IMR-90 (cell line): Measurements from ENCODE around the gene ADCK2. TPM values are rescaled to one million over a fixed set of nuclear protein-coding genes. Genes with fewer than 3 reads are reported as not detected.

Experiments used
- ATAC-seq: fragments of 200-7000 bp; cut with Tn5 transposase; 2 replicates; pipeline ENCODE4 v1.9.1; 2020; ENCODE audit warnings: low read depth, mild to moderate bottlenecking, moderate library complexity
- BruUV-seq: library from RNA; stranded (reverse); fragments of 400-500 nt; replicated peaks from 2 replicates; lab custom pipeline; 2021; lab: Mats Ljungman, UMichigan
- CTCF ChIA-PET: fragments of 300-600 bp; formaldehyde crosslinking; extraction: SDS; loops from one replicate; lab custom pipeline; 2021; ENCODE audit warnings: antibody characterized with exemption; lab: Yijun Ruan, JAX
- POLR2A ChIA-PET: fragments of 300-600 bp; sonication (Branson Sonifier 250); formaldehyde crosslinking; loops from one replicate; lab custom pipeline; 2022; ENCODE audit warnings: antibody characterized with exemption; ENCODE audit not compliant: unreplicated experiment; lab: Charles Lee
- DNase-seq: peaks from one replicate; pipeline ENCODE4 v3.0.0; 2013
- H2AFZ ChIP-seq: replicated peaks from 2 replicates; pipeline ENCODE3; 2013; ENCODE audit warnings: low read length, mild to moderate bottlenecking; ENCODE audit not compliant: poor library complexity
- H2AK5ac ChIP-seq: 2 replicates; pipeline ENCODE4 v1.6.1; 2013; ENCODE audit warnings: low read depth, low read length, inconsistent platforms
- H2AK9ac ChIP-seq: replicated peaks from 2 replicates; pipeline ENCODE3; 2013; ENCODE audit warnings: mild to moderate bottlenecking, low read depth, low read length, moderate library complexity; ENCODE audit not compliant: poor library complexity
- H2BK120ac ChIP-seq: 2 replicates; pipeline ENCODE4 v1.6.1; 2013; ENCODE audit warnings: low read depth, low read length, inconsistent platforms
- H2BK15ac ChIP-seq: 3 replicates; pipeline ENCODE4 v1.6.1; 2013; ENCODE audit warnings: low read depth, low read length, inconsistent platforms
- H2BK20ac ChIP-seq: 2 replicates; pipeline ENCODE4 v1.6.1; 2013; ENCODE audit warnings: low read depth, mild to moderate bottlenecking, inconsistent platforms, low read length, moderate library complexity
- H2BK5ac ChIP-seq: 2 replicates; pipeline ENCODE4 v1.6.1; 2013; ENCODE audit warnings: mild to moderate bottlenecking, low read depth, low read length, inconsistent platforms; ENCODE audit not compliant: poor library complexity, severe bottlenecking
- H3K14ac ChIP-seq: replicated peaks from 2 replicates; pipeline ENCODE4 v1.6.1; 2013; ENCODE audit warnings: low read depth, low read length, inconsistent platforms
- H3K18ac ChIP-seq: 2 replicates; pipeline ENCODE4 v1.6.1; 2013; ENCODE audit warnings: low read depth, low read length, control low read depth
- H3K23ac ChIP-seq: 2 replicates; pipeline ENCODE4 v1.6.1; 2013; ENCODE audit warnings: low read depth, low read length, inconsistent platforms
- H3K27ac ChIP-seq: 2 replicates; pipeline ENCODE4 v1.5.1; 2013; ENCODE audit warnings: mild to moderate bottlenecking, control low read depth, low read length; ENCODE audit not compliant: insufficient read depth
- H3K27me3 ChIP-seq: 2 replicates; pipeline ENCODE4 v1.6.1; 2013; ENCODE audit warnings: low read length; ENCODE audit not compliant: control insufficient read depth, insufficient read depth
- H3K36me3 ChIP-seq: 2 replicates; pipeline ENCODE4 v1.6.1; 2013; ENCODE audit warnings: low read length, mixed read lengths; ENCODE audit not compliant: control insufficient read depth, insufficient read depth
- H3K4ac ChIP-seq: 2 replicates; pipeline ENCODE4 v1.6.1; 2013; ENCODE audit warnings: low read depth, low read length, inconsistent platforms
- H3K4me1 ChIP-seq: 2 replicates; pipeline ENCODE4 v1.6.1; 2013; ENCODE audit warnings: low read length, mixed read lengths; ENCODE audit not compliant: control insufficient read depth, insufficient read depth
- H3K4me2 ChIP-seq: 2 replicates; pipeline ENCODE4 v1.6.1; 2013; ENCODE audit warnings: low read depth, mild to moderate bottlenecking, control low read depth, low read length, moderate library complexity
- H3K4me3 ChIP-seq: 2 replicates; pipeline ENCODE4 v1.5.1; 2013; ENCODE audit warnings: low read depth, mild to moderate bottlenecking, control low read depth, low read length, moderate library complexity; ENCODE audit not compliant: insufficient read depth
- H3K56ac ChIP-seq: 2 replicates; pipeline ENCODE4 v1.6.1; 2013; ENCODE audit warnings: low read length, inconsistent platforms; ENCODE audit not compliant: insufficient read depth; ENCODE audit errors: extremely low read depth
- H3K79me1 ChIP-seq, 2 experiments: 2 replicates each; pipeline ENCODE4 v1.6.1; 2013; ENCODE audit warnings: low read length in 2 of 2, inconsistent platforms in 1 of 2, low read depth in 1 of 2
- H3K9ac ChIP-seq: 2 replicates; pipeline ENCODE4 v1.6.1; 2013; ENCODE audit warnings: low read depth, low read length, control low read depth
- H3K9me1 ChIP-seq: 2 replicates; pipeline ENCODE4 v1.6.1; 2013; ENCODE audit warnings: low read length, inconsistent platforms; ENCODE audit not compliant: insufficient read depth
- H3K9me3 ChIP-seq: 2 replicates; pipeline ENCODE4 v1.6.1; 2013; ENCODE audit warnings: low read length; ENCODE audit not compliant: control insufficient read depth, insufficient read depth
- H4K20me1 ChIP-seq: 2 replicates; pipeline ENCODE4 v1.6.1; 2013; ENCODE audit warnings: low read length, inconsistent platforms; ENCODE audit not compliant: insufficient read depth
- H4K5ac ChIP-seq: 2 replicates; pipeline ENCODE4 v1.6.1; 2013; ENCODE audit warnings: mild to moderate bottlenecking, low read depth, low read length, control low read depth
- H4K8ac ChIP-seq, 2 experiments: 2 replicates each; pipeline ENCODE4 v1.6.1; 2013; ENCODE audit warnings: low read depth in 2 of 2, low read length in 2 of 2, control low read depth in 1 of 2, inconsistent platforms in 1 of 2
- H4K91ac ChIP-seq: 2 replicates; pipeline ENCODE4 v1.6.1; 2013; ENCODE audit warnings: low read depth, low read length, inconsistent platforms; ENCODE audit not compliant: insufficient read depth
- BHLHE40 ChIP-seq: fragments of 150-350 bp; IDR thresholded peaks from 2 replicates; pipeline ENCODE4 v1.6.1; 2016; ENCODE audit warnings: mild to moderate bottlenecking, low read depth, low read length
- CEBPB ChIP-seq: IDR thresholded peaks from 2 replicates; pipeline ENCODE4 v1.6.1; 2012; ENCODE audit warnings: low read depth, low read length, improper control_type of control experiment
- ELK1 ChIP-seq: fragments of 150-350 bp; IDR thresholded peaks from 2 replicates; pipeline ENCODE4 v1.6.1; 2016; ENCODE audit warnings: low read depth, mild to moderate bottlenecking, low read length, moderate library complexity, borderline replicate concordance
- MAFK ChIP-seq: IDR thresholded peaks from 2 replicates; pipeline ENCODE4 v1.6.1; 2012; ENCODE audit warnings: low read depth, low read length, improper control_type of control experiment
- MAZ ChIP-seq: IDR thresholded peaks from 2 replicates; pipeline ENCODE4 v1.6.1; 2012; ENCODE audit warnings: low read depth, mild to moderate bottlenecking, low read length, improper control_type of control experiment, moderate library complexity, borderline replicate concordance
- POLR2A ChIP-seq: IDR thresholded peaks from 2 replicates; pipeline ENCODE4 v1.6.1; 2012; ENCODE audit warnings: mild to moderate bottlenecking, low read depth, low read length
- RAD21 ChIP-seq: IDR thresholded peaks from 2 replicates; pipeline ENCODE4 v1.6.1; 2012; ENCODE audit warnings: low read length, improper control_type of control experiment
- RCOR1 ChIP-seq: IDR thresholded peaks from 2 replicates; pipeline ENCODE4 v1.6.1; 2012; ENCODE audit warnings: mild to moderate bottlenecking, low read length, improper control_type of control experiment; ENCODE audit not compliant: insufficient replicate concordance
- SMC3 ChIP-seq: fragments of 150-350 bp; IDR thresholded peaks from 2 replicates; pipeline ENCODE4 v1.6.1; 2016; ENCODE audit warnings: low read depth, mild to moderate bottlenecking, antibody characterized with exemption, low read length, moderate library complexity
- WGBS, 2 experiments: methylation state at CpG; one replicate each; pipeline versions ENCODE4 v1.1.5 to v1.1.7; 2013; ENCODE audit warnings: missing lambda C conversion rate in 2 of 2; ENCODE audit not compliant: insufficient read length in 1 of 2; ENCODE audit errors: extremely low coverage in 2 of 2; 5-methylcytosine and 5-hydroxymethylcytosine counted together
- dilution Hi-C: fragments of 300-500 bp; cut with HindIII; formaldehyde crosslinking; loops from one replicate; pipeline ENCODE4 v1.14.3; 2018; ENCODE audit warnings: low sequenced_read_pairs; ENCODE audit not compliant: unreplicated experiment
- in situ Hi-C: fragments of 300-500 bp; cut with MboI; formaldehyde crosslinking; loops from 3 replicates; pipeline ENCODE4 v1.14.3; 2019; ENCODE audit warnings: low sequenced_read_pairs, inconsistent platforms, mixed read lengths
- intact Hi-C: fragments of 100-400 bp; cut with micrococcal nuclease; formaldehyde crosslinking; loops from 2 replicates; pipeline ENCODE4 v1.10.0; 2022
- polyA plus RNA-seq, 3 experiments: library from polyadenylated mRNA; depleted of rRNA; stranded (reverse); fragments of >200 nt; gene quantifications; 2 replicates each; pipeline ENCODE4 v1.2.3, GENCODE V29; 2012; ENCODE audit warnings: low replicate concordance in 1 of 3
- total RNA-seq: library from RNA; depleted of rRNA; stranded (reverse); fragments of >200 nt; gene quantifications from 2 replicates; pipeline ENCODE4 v1.2.3, GENCODE V29; 2012
- TF ChIP-seq, protein P1 (sequence below): fragments of 150-350 bp; IDR thresholded peaks from 2 replicates; pipeline ENCODE4 v1.6.1; 2017; ENCODE audit warnings: mild to moderate bottlenecking, antibody characterized with exemption, low read length, low read depth

ADCK2 gene
- total and polyA plus RNA-seq, 2 of the 4 experiments (the other 2 are of a cell fraction), result 7.1 to 10.0 TPM

GRCh38 chr7:140689199-140690152 is 16.7 kb downstream of the ADCK2 start:
- Histone ChIP-seq H3K4ac (no peak overlapping the region), H3K9me1 (no peaks in the 10 kb centered on the region), H3K27ac (no peak overlapping the region), H3K4me3 (no peak overlapping the region), H4K91ac (no peak overlapping the region), H2AK5ac (no peak overlapping the region), H4K5ac (no peak overlapping the region), H3K36me3 (peaks cover 9% of the 10 kb centered on the region; the same call in 1 of the 2 replicates), H3K79me1 (no peaks in the 10 kb centered on the region), H3K4me2 (no peak overlapping the region), H4K8ac (no peak overlapping the region), H3K23ac (no peak overlapping the region), H3K4me1 (no peaks in the 10 kb centered on the region), H2BK120ac (no peak overlapping the region), H2BK5ac (no peak overlapping the region), H3K56ac (no peak overlapping the region), H2AFZ (no peak overlapping the region), H3K27me3 (no peaks in the 10 kb centered on the region), H3K9me3 (no peaks in the 10 kb centered on the region), H3K9ac (no peak overlapping the region), H3K18ac (no peak overlapping the region), H2BK15ac (no peak overlapping the region), H3K14ac (no peak overlapping the region), H2AK9ac (no peak overlapping the region), H4K20me1 (no peaks in the 10 kb centered on the region), H2BK20ac (no peak overlapping the region)
- BruUV-seq, result no TSS peak
- dilution Hi-C loops, result no loop called here
- WGBS, 2 experiments, result 83% methylated on average over 5 of the region's 16 CpGs; no CpG with 5 or more reads in 1 of the 2 experiments
- TF ChIP-seq, protein P1, sequence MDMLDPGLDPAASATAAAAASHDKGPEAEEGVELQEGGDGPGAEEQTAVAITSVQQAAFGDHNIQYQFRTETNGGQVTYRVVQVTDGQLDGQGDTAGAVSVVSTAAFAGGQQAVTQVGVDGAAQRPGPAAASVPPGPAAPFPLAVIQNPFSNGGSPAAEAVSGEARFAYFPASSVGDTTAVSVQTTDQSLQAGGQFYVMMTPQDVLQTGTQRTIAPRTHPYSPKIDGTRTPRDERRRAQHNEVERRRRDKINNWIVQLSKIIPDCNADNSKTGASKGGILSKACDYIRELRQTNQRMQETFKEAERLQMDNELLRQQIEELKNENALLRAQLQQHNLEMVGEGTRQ, result no peak
- no peak for TF ChIP-seq POLR2A
- no peak for TF ChIP-seq MAFK
- TF ChIP-seq MAZ, result no peak
- TF ChIP-seq RCOR1, result no peak
- no peak for TF ChIP-seq ELK1
- TF ChIP-seq CEBPB, result no peak
- TF ChIP-seq SMC3, result no peak
- TF ChIP-seq BHLHE40, result no peak
- no peak for TF ChIP-seq RAD21
- no peak for ATAC-seq
- no peak for DNase-seq
- ChIA-PET CTCF (no interaction called here), POLR2A (no interaction called here)
- in situ Hi-C loops, result loop anchor here (10.0 kb wide), 1 partner anchor 845 kb away; no protein-coding TSS in a partner anchor
- intact Hi-C loops, result loop anchor here (10.0 kb wide), 1 partner anchor 235 kb away; the partner anchor contains the start of gene BRAF
